Colonic mucosa (tissue), 4 donors: Measurements from ENCODE around the gene SMPDL3A. TPM values are rescaled to one million over a fixed set of nuclear protein-coding genes. Genes with fewer than 3 reads are reported as not detected.
"Not testable (repeated sequence)": the region's sequence is repeated elsewhere in the genome, so short reads cannot be mapped to it uniquely, and the experiment has no call there.

Source experiments
- DNase-seq: peaks from one replicate; pipeline ENCODE4 v3.0.0-alpha.2; 2020
- H3K27ac ChIP-seq: fragments of 200-600 bp; one replicate; pipeline ENCODE4 v1.8.0; 2021
- H3K27me3 ChIP-seq: fragments of 200-600 bp; one replicate; pipeline ENCODE4 v1.8.0; 2021
- H3K36me3 ChIP-seq: fragments of 200-600 bp; one replicate; pipeline ENCODE4 v1.8.0; 2021
- H3K4me1 ChIP-seq: fragments of 200-600 bp; one replicate; pipeline ENCODE4 v1.8.0; 2021; ENCODE audit warnings: mild to moderate bottlenecking
- H3K4me3 ChIP-seq: fragments of 200-600 bp; one replicate; pipeline ENCODE4 v1.8.0; 2021
- H3K9ac ChIP-seq, 2 donors: one replicate each; pipeline ENCODE4 v1.7.0; 2013; ENCODE audit warnings: control low read depth in 2 of 2, low read depth in 2 of 2, low read length in 2 of 2
- H3K9me3 ChIP-seq: fragments of 200-600 bp; one replicate; pipeline ENCODE4 v1.8.0; 2021
- CTCF ChIP-seq: fragments of 200-600 bp; IDR thresholded peaks from one replicate; pipeline ENCODE4 v1.8.0; 2022; ENCODE audit warnings: antibody characterized with exemption, mild to moderate bottlenecking
- intact Hi-C: fragments of 100-400 bp; cut with DNase I; formaldehyde crosslinking; loops from one replicate; pipeline ENCODE4 v1.14.1; 2022
- total RNA-seq, 2 donors: library from RNA; stranded (reverse); fragmentation: NEBNext Ultra II Directional in 1 of 2; extraction: Animal tissue kit (Norgen Biotek cat#: 25700) in 1 of 2; gene quantifications; one replicate each; pipeline ENCODE4 v1.2.1, GENCODE V29; 2021
- donor health status: healthy.
- donor health status: DM: no; HTN: no; CAD: no.
- donor health status: DM: no; HTN: no; CAD: no.

The SMPDL3A gene
- 10 to 100 TPM; 47.5 to 86.5 TPM for total RNA-seq

- H3K9ac ChIP-seq, result peak within 1 kb of the TSS; percentile 94 to 97
- peak within 1 kb of the TSS; percentile 98 for H3K27ac ChIP-seq
- H3K36me3 ChIP-seq, result no peaks in the 10 kb centered on the region
- H3K9me3 ChIP-seq, result no peaks in the 10 kb centered on the region
- H3K4me3 ChIP-seq, result peak within 1 kb of the TSS; percentile 64
- DNase-seq, result peak; percentile 88
- intact Hi-C loops, result no loop called here
- H3K27me3 ChIP-seq, result no peaks in the 10 kb centered on the region
- H3K4me1 ChIP-seq, result no peaks in the 10 kb centered on the region
- no peak for TF ChIP-seq CTCF
Observed at GRCh38 chr6:122789182-122790027, at the start of gene SMPDL3A. Gene SMPDL3A, plus strand, starts transcription at chr6:122789258. Its CDS starts 89 bp downstream, at chr6:122789347.

- H3K36me3 ChIP-seq, result no peaks in the 10 kb centered on the region
- no peak for TF ChIP-seq CTCF
- no peaks in the 10 kb centered on the region for H3K4me1 ChIP-seq
- DNase-seq, result no peak
- H3K27me3 ChIP-seq, result no peaks in the 10 kb centered on the region
- H3K27ac ChIP-seq, result no peak overlapping the region
- no peak overlapping the region for H3K4me3 ChIP-seq
- intact Hi-C loops, result no loop called here
- no peak overlapping the region for H3K9ac ChIP-seq
- H3K9me3 ChIP-seq, result no peaks in the 10 kb centered on the region
Observed at GRCh38 chr6:122740091-122740490, 49.0 kb upstream of the SMPDL3A start.

- TF ChIP-seq CTCF, result no peak
- Histone ChIP-seq H3K9me3 (no peaks in the 10 kb centered on the region), H3K27ac (no peak overlapping the region), H3K36me3 (no peaks in the 10 kb centered on the region), H3K27me3 (no peaks in the 10 kb centered on the region), H3K4me3 (no peak overlapping the region), H3K4me1 (no peaks in the 10 kb centered on the region), H3K9ac (no peak overlapping the region)
- DNase-seq, result no peak
- intact Hi-C loops, result no loop called here
Observed at GRCh38 chr6:122740936-122741335, 48.1 kb upstream of the SMPDL3A start.

GRCh38 chr6:122744247-122744646 lies 44.8 kb upstream of the SMPDL3A start:
- H3K9ac ChIP-seq, H3K27me3 ChIP-seq, DNase-seq, intact Hi-C loops, H3K36me3 ChIP-seq, H3K9me3 ChIP-seq, H3K4me3 ChIP-seq, H3K4me1 ChIP-seq, H3K27ac ChIP-seq: not testable (repeated sequence)
- peak; percentile 38 for TF ChIP-seq CTCF

GRCh38 chr6:122744856-122745255 lies 44.2 kb upstream of the SMPDL3A start:
- H3K9me3 ChIP-seq, H3K9ac ChIP-seq, DNase-seq, H3K4me3 ChIP-seq, H3K27me3 ChIP-seq, H3K27ac ChIP-seq, H3K36me3 ChIP-seq, H3K4me1 ChIP-seq: not testable (repeated sequence)
- intact Hi-C loops, result loop anchor here (5.0 kb wide), 1 partner anchor 92 kb away; no protein-coding TSS in a partner anchor

- intact Hi-C loops, result loop anchor here (5.0 kb wide), 1 partner anchor 91 kb away; no protein-coding TSS in a partner anchor
- Histone ChIP-seq H3K36me3 (no peaks in the 10 kb centered on the region), H3K9me3 (no peaks in the 10 kb centered on the region), H3K27me3 (no peaks in the 10 kb centered on the region), H3K9ac (no peak overlapping the region), H3K4me1 (no peaks in the 10 kb centered on the region), H3K27ac (no peak overlapping the region), H3K4me3 (no peak overlapping the region)
- DNase-seq, result no peak
- TF ChIP-seq CTCF, result no peak
Observed at GRCh38 chr6:122746688-122747087, 42.4 kb upstream of the SMPDL3A start.
